ENCODE results near the gene PPA1. TPM values are rescaled to one million over a fixed set of nuclear protein-coding genes. Genes with fewer than 3 reads are reported as not detected.
"Not testable (repeated sequence)": the region's sequence is repeated elsewhere in the genome, so short reads cannot be mapped to it uniquely, and the experiment has no call there.

PPA1 gene
- total and polyA plus RNA-seq, 5 donors from 2014 or later, result 54.3 to 232 (median 143) TPM

GRCh38 chr10:70163448-70163847 is 69.8 kb downstream of the PPA1 start:
- H3K4me3 Mint-ChIP-seq, result peak overlapping the region in 3 of 4 donors; percentile 58 to 63 (median 61)
- H3K36me3 ChIP-seq (ENCODE audit: control insufficient read depth, insufficient read depth, low read length), result peaks cover 45% of the 10 kb centered on the region
- H3K27me3 ChIP-seq (ENCODE audit: control insufficient read depth, insufficient read depth, low read length), result no peaks in the 10 kb centered on the region
- H3K36me3 Mint-ChIP-seq, result peaks cover 32% of the 10 kb centered on the region
- no peak for DNase-seq
- peak overlapping the region; percentile 55 for H3K27ac ChIP-seq (ENCODE audit: insufficient read depth, low read length, poor library complexity, severe bottlenecking)
- H3K4me3 ChIP-seq (ENCODE audit: low read depth, low read length), result peak overlapping the region; percentile 69
- peaks cover 45 to 82% (median 70%) of the 10 kb centered on the region in 4 donors for H3K4me1 Mint-ChIP-seq
- no peaks in the 10 kb centered on the region for H3K9me3 Mint-ChIP-seq
- H3K27ac Mint-ChIP-seq, result peak overlapping the region in 1 of 3 donors; percentile 86
- no peaks in the 10 kb centered on the region for H3K27me3 Mint-ChIP-seq
- ATAC-seq (ENCODE audit: low read depth in 2 of 2), result no peak
- H3K9me3 ChIP-seq (ENCODE audit: control insufficient read depth in 2 of 2, low read length in 2 of 2), result no peaks in the 10 kb centered on the region
- peaks cover 51% of the 10 kb centered on the region for H3K4me1 ChIP-seq (ENCODE audit: control insufficient read depth, insufficient read depth, low read length, poor library complexity, severe bottlenecking)

DNA sequence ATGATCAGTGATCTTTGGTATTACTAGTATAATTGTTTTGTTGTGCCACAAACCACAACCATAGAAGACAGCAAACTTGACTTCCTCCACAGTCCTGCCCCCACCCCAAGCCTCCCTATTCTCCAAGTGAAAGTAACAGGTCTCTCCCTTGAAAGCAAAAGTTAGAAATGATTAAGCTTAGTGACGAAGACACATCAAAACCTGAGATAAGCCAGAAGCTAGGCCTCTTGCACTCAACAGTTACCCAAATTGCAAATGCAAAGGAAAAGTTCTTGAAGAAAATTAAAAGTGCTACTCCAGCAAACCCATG is 70.4 kb downstream of the PPA1 start:
- Histone ChIP-seq H3K36me3 (ENCODE audit: control insufficient read depth, insufficient read depth, low read length) (peaks cover 48% of the 10 kb centered on the region), H3K4me1 (ENCODE audit: control insufficient read depth, insufficient read depth, low read length, poor library complexity, severe bottlenecking) (peaks cover 45% of the 10 kb centered on the region), H3K9me3 (ENCODE audit: control insufficient read depth in 2 of 2, low read length in 2 of 2) (no peaks in the 10 kb centered on the region), H3K4me3 (ENCODE audit: low read depth, low read length) (peak overlapping the region; percentile 69), H3K27ac (ENCODE audit: insufficient read depth, low read length, poor library complexity, severe bottlenecking) (peak overlapping the region; percentile 55), H3K27me3 (ENCODE audit: control insufficient read depth, insufficient read depth, low read length) (no peaks in the 10 kb centered on the region)
- peaks cover 45 to 76% (median 66%) of the 10 kb centered on the region in 4 donors for H3K4me1 Mint-ChIP-seq
- no peaks in the 10 kb centered on the region for H3K27me3 Mint-ChIP-seq
- DNase-seq, result peak in 2 of 3 donors; percentile 43 to 83
- peaks cover 32% of the 10 kb centered on the region for H3K36me3 Mint-ChIP-seq
- peak; percentile 62 to 68 for ATAC-seq (ENCODE audit: low read depth in 2 of 2)
- peak overlapping the region; percentile 17 to 86 (median 82) for H3K27ac Mint-ChIP-seq
- peak overlapping the region; percentile 58 to 86 (median 62) for H3K4me3 Mint-ChIP-seq
- H3K9me3 Mint-ChIP-seq, result no peaks in the 10 kb centered on the region

DNA sequence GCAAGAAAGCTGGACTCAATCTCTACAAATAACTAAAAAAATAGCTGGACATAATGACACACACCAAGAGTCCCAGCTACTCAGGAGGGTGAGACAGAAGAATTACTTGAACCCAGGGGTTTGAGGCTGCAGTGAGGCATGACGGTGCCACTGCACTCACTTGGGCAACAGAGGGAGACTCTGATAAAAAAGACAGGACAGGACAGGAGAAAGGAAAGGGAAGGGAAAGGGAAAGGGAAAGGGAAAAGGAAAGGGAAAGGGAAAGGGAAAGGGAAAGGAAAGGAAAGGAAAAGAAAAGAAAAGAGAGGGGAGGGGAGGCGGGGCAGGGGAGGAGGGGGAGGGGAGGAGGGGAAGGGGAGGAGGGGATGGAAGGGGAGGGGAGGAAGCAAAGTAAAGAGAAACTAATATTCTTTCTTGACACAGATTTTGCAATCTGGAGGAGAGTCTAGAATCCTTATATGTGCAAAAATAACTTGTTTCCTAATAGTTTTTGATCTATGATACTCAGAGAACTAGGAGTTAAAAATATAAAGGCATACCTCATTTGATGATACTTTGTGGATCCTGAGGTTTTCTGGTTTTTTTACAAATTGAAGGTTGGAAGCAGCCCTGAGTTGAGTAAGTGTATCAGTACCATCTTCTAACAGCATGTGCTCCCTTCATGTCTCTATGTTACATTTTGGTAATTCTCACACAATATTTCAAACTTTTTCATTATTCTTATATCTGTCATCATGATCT is 70.9 kb downstream of the PPA1 start:
- H3K4me1 ChIP-seq (ENCODE audit: control insufficient read depth, insufficient read depth, low read length, poor library complexity, severe bottlenecking), result peaks cover 40% of the 10 kb centered on the region
- no peaks in the 10 kb centered on the region for H3K9me3 Mint-ChIP-seq

DNA sequence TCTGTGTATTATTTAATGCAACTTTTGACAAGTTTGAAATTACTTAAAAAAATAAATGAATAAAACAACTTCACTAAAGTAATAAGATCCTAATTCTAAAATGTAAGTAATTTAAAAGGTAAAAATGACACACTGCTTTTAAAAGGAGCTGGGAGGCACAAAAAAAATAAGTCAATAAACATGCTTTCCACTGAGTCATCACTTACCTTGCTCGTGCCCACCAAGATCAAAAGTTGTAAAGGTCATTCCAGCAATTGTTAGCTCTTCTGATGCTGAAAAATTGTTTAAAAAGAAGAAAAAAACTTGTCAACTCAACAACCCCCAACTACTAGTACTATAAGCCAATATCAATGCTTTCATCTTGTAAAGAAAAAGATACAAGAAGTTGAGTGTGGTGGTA is 72.4 kb downstream of the PPA1 start:
- ATAC-seq (ENCODE audit: low read depth in 2 of 2) (no peak), DNase-seq (no peak)
- peak overlapping the region in 2 of 3 donors; percentile 37 to 52 for H3K27ac Mint-ChIP-seq
- Histone ChIP-seq H3K27ac (ENCODE audit: insufficient read depth, low read length, poor library complexity, severe bottlenecking) (no peak overlapping the region), H3K4me3 (ENCODE audit: low read depth, low read length) (no peak overlapping the region), H3K9me3 (ENCODE audit: control insufficient read depth in 2 of 2, low read length in 2 of 2) (no peaks in the 10 kb centered on the region), H3K27me3 (ENCODE audit: control insufficient read depth, insufficient read depth, low read length) (no peaks in the 10 kb centered on the region), H3K4me1 (ENCODE audit: control insufficient read depth, insufficient read depth, low read length, poor library complexity, severe bottlenecking) (peaks cover 33% of the 10 kb centered on the region), H3K36me3 (ENCODE audit: control insufficient read depth, insufficient read depth, low read length) (peaks cover 61% of the 10 kb centered on the region)
- H3K36me3 Mint-ChIP-seq, result peaks cover 45% of the 10 kb centered on the region
- H3K4me3 Mint-ChIP-seq, result peak overlapping the region in 1 of 4 donors; percentile 38
- H3K4me1 Mint-ChIP-seq, result peaks cover 53 to 64% (median 56%) of the 10 kb centered on the region in 4 donors
- no peaks in the 10 kb centered on the region for H3K9me3 Mint-ChIP-seq
- no peaks in the 10 kb centered on the region for H3K27me3 Mint-ChIP-seq

More for the DNA sequence above, 70.9 kb downstream of the PPA1 start:
- DNase-seq (no peak), ATAC-seq (ENCODE audit: low read depth in 2 of 2) (peak; percentile 22 to 24)
- H3K36me3 Mint-ChIP-seq, result peaks cover 38% of the 10 kb centered on the region
- Histone ChIP-seq H3K9me3 (ENCODE audit: control insufficient read depth in 2 of 2, low read length in 2 of 2) (no peaks in the 10 kb centered on the region), H3K36me3 (ENCODE audit: control insufficient read depth, insufficient read depth, low read length) (peaks cover 52% of the 10 kb centered on the region), H3K27me3 (ENCODE audit: control insufficient read depth, insufficient read depth, low read length) (no peaks in the 10 kb centered on the region), H3K4me3 (ENCODE audit: low read depth, low read length) (peak overlapping the region; percentile 69), H3K27ac (ENCODE audit: insufficient read depth, low read length, poor library complexity, severe bottlenecking) (peak overlapping the region; percentile 55)
- peaks cover 49 to 71% (median 63%) of the 10 kb centered on the region in 4 donors for H3K4me1 Mint-ChIP-seq
- H3K27ac Mint-ChIP-seq, result peak overlapping the region; percentile 75 to 86 (median 82)
- H3K27me3 Mint-ChIP-seq, result no peaks in the 10 kb centered on the region
- H3K4me3 Mint-ChIP-seq, result peak overlapping the region; percentile 61 to 86 (median 70)

DNA sequence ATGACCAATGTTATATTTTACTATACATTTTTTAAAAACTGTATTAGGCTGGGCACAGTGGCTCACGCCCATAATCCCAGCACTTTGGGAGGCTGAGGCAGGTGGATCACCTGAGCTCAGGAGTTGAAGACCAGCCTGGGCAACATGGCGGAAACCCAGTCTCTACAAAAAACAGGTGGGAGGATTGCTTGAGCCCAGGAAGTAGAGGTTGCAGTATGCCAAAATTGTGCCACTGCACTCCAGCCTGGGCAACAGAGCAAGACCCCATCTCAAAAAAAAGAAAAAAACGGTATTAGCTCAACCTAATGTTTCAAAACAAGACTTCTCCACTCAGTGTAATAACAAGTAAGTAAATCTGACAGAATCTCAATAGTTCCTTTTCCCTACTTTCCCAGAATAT is 73.9 kb downstream of the PPA1 start:
- not testable (repeated sequence) for ATAC-seq (ENCODE audit: low read depth in 2 of 2); H3K9me3 Mint-ChIP-seq; H3K4me3 ChIP-seq (ENCODE audit: low read depth, low read length); H3K27me3 Mint-ChIP-seq; DNase-seq; H3K4me3 Mint-ChIP-seq; H3K27ac Mint-ChIP-seq; H3K27ac ChIP-seq (ENCODE audit: insufficient read depth, low read length, poor library complexity, severe bottlenecking); H3K9me3 ChIP-seq (ENCODE audit: control insufficient read depth in 2 of 2, low read length in 2 of 2); H3K27me3 ChIP-seq (ENCODE audit: control insufficient read depth, insufficient read depth, low read length)
- H3K36me3 ChIP-seq (ENCODE audit: control insufficient read depth, insufficient read depth, low read length), result peaks cover 67% of the 10 kb centered on the region
- H3K4me1 Mint-ChIP-seq, result peaks cover 55 to 60% (median 56%) of the 10 kb centered on the region in 4 donors
- H3K36me3 Mint-ChIP-seq, result peaks cover 49% of the 10 kb centered on the region
- peaks cover 33% of the 10 kb centered on the region for H3K4me1 ChIP-seq (ENCODE audit: control insufficient read depth, insufficient read depth, low read length, poor library complexity, severe bottlenecking)

DNA sequence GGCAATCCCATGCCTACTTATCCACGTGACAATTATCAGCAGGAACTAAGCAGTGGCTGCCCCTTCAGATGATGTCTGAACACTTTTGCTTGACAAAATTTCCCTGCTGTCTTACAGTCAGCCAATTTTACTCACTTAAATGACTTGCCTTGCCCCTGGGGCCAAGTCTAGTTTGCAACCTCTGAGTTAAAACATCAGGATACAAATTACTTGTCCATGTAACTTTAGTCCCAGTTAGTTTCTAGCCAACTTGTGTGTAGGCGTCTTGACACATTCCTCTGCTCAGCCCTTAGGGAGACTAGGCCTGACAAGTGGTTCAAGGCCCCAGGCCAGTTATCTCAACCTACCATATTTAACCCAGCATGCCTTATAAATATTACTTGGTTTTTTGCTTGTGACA is 75.1 kb downstream of the PPA1 start:
- Histone ChIP-seq H3K36me3 (ENCODE audit: control insufficient read depth, insufficient read depth, low read length) (peaks cover 75% of the 10 kb centered on the region), H3K27ac (ENCODE audit: insufficient read depth, low read length, poor library complexity, severe bottlenecking) (no peak overlapping the region), H3K9me3 (ENCODE audit: control insufficient read depth in 2 of 2, low read length in 2 of 2) (no peaks in the 10 kb centered on the region), H3K4me3 (ENCODE audit: low read depth, low read length) (no peak overlapping the region), H3K4me1 (ENCODE audit: control insufficient read depth, insufficient read depth, low read length, poor library complexity, severe bottlenecking) (peaks cover 21% of the 10 kb centered on the region), H3K27me3 (ENCODE audit: control insufficient read depth, insufficient read depth, low read length) (no peaks in the 10 kb centered on the region)
- Mint-ChIP-seq H3K9me3 (no peaks in the 10 kb centered on the region), H3K4me3 (no peak overlapping the region), H3K36me3 (peaks cover 52% of the 10 kb centered on the region), H3K27me3 (no peaks in the 10 kb centered on the region), H3K27ac (no peak overlapping the region), H3K4me1 (peaks cover 43 to 49% (median 48%) of the 10 kb centered on the region in 4 donors)
- DNase-seq, result no peak
- ATAC-seq (ENCODE audit: low read depth in 2 of 2), result no peak

GRCh38 chr10:70155255-70155838 is 77.9 kb downstream of the PPA1 start:
- H3K9me3 ChIP-seq (ENCODE audit: control insufficient read depth in 2 of 2, low read length in 2 of 2), result no peaks in the 10 kb centered on the region
- H3K27me3 ChIP-seq (ENCODE audit: control insufficient read depth, insufficient read depth, low read length), result no peaks in the 10 kb centered on the region
- DNase-seq (no peak), ATAC-seq (ENCODE audit: low read depth in 2 of 2) (no peak)
- H3K27ac ChIP-seq (ENCODE audit: insufficient read depth, low read length, poor library complexity, severe bottlenecking), result no peak overlapping the region
- H3K4me1 Mint-ChIP-seq, result peaks cover 15 to 41% (median 30%) of the 10 kb centered on the region in 4 donors
- no peaks in the 10 kb centered on the region for H3K9me3 Mint-ChIP-seq
- no peaks in the 10 kb centered on the region for H3K27me3 Mint-ChIP-seq
- H3K4me3 Mint-ChIP-seq, result no peak overlapping the region
- no peaks in the 10 kb centered on the region for H3K4me1 ChIP-seq (ENCODE audit: control insufficient read depth, insufficient read depth, low read length, poor library complexity, severe bottlenecking)
- peaks cover 91% of the 10 kb centered on the region for H3K36me3 ChIP-seq (ENCODE audit: control insufficient read depth, insufficient read depth, low read length)
- no peak overlapping the region for H3K4me3 ChIP-seq (ENCODE audit: low read depth, low read length)
- peak overlapping the region in 2 of 3 donors; percentile 39 to 77 for H3K27ac Mint-ChIP-seq
- H3K36me3 Mint-ChIP-seq, result peaks cover 59% of the 10 kb centered on the region
